H1 (cell line): ENCODE data around the gene XK. TPM values are rescaled to one million over a fixed set of nuclear protein-coding genes. Genes with fewer than 3 reads are reported as not detected.

ENCODE experiments used
- CTCF ChIA-PET: fragments of 300-600 bp; sonication (Branson Sonifier 250); formaldehyde crosslinking; loops from one replicate; lab custom pipeline; 2021; ENCODE audit not compliant: partially characterized antibody; lab: Charles Lee
- POLR2A ChIA-PET: fragments of 300-600 bp; sonication (Branson Sonifier 250); formaldehyde crosslinking; loops from one replicate; lab custom pipeline; 2021; ENCODE audit warnings: inconsistent platforms; ENCODE audit not compliant: partially characterized antibody; lab: Charles Lee
- DNase-seq, 2 experiments: peaks; one replicate each; pipeline versions ENCODE4 v3.0.0 to v3.0.0-alpha.2; 2010 to 2022; ENCODE audit warnings: low spot score in 2 of 2, low read depth in 1 of 2, mixed read lengths in 1 of 2
- FAIRE-seq: peaks from 2 replicates; lab custom pipeline; 2011; peaks lifted over from hg19 to GRCh38; lab: Jason Lieb, UNC
- H2AFZ ChIP-seq: 2 replicates; pipeline ENCODE4 v1.8.1; 2012; ENCODE audit warnings: low read length, inconsistent platforms
- H2AK5ac ChIP-seq: 2 replicates; pipeline ENCODE4 v1.6.1; 2013; ENCODE audit warnings: low read depth, low read length
- H2BK120ac ChIP-seq: replicated peaks from 2 replicates; pipeline ENCODE3; 2013; ENCODE audit warnings: low read depth, low read length, inconsistent platforms
- H2BK12ac ChIP-seq: 2 replicates; pipeline ENCODE4 v1.6.1; 2013; ENCODE audit warnings: low read depth, low read length
- H2BK15ac ChIP-seq: 2 replicates; pipeline ENCODE4 v1.6.1; 2013; ENCODE audit warnings: low read length
- H2BK20ac ChIP-seq: 2 replicates; pipeline ENCODE4 v1.6.1; 2013; ENCODE audit warnings: low read length
- H2BK5ac ChIP-seq: 2 replicates; pipeline ENCODE4 v1.6.1; 2013; ENCODE audit warnings: low read depth, low read length
- H3K14ac ChIP-seq: 2 replicates; pipeline ENCODE4 v1.6.1; 2013; ENCODE audit warnings: inconsistent platforms; ENCODE audit not compliant: insufficient read length
- H3K18ac ChIP-seq: 2 replicates; pipeline ENCODE4 v1.6.1; 2013; ENCODE audit warnings: low read length; ENCODE audit errors: extremely low read depth
- H3K23ac ChIP-seq: 2 replicates; pipeline ENCODE4 v1.6.1; 2013; ENCODE audit warnings: inconsistent platforms; ENCODE audit not compliant: insufficient read length
- H3K23me2 ChIP-seq: 2 replicates; pipeline ENCODE4 v1.6.1; 2013; ENCODE audit warnings: low read depth, low read length
- H3K27ac ChIP-seq: 2 replicates; pipeline ENCODE4 v1.6.1; 2011; ENCODE audit warnings: low read depth, low read length, inconsistent platforms
- H3K27me3 ChIP-seq, 4 experiments: replicated peaks in 1 of 4; 1 replicate in 1 of 4; 2 replicates in 3 of 4; pipeline versions ENCODE4 v1.6.1 to v1.8.1; 2011 to 2013; ENCODE audit warnings: low read length in 3 of 4, mild to moderate bottlenecking in 3 of 4, inconsistent platforms in 2 of 4, mixed read lengths in 2 of 4, moderate library complexity in 1 of 4; ENCODE audit not compliant: control insufficient read depth in 3 of 4, insufficient read depth in 3 of 4; ENCODE audit errors: extremely low read depth in 1 of 4
- H3K36me3 ChIP-seq, 4 experiments: 2 replicates each; pipeline versions ENCODE4 v1.6.1 to v1.8.1; 2011 to 2013; ENCODE audit warnings: mild to moderate bottlenecking in 4 of 4, low read length in 3 of 4, moderate library complexity in 2 of 4, control low read depth in 1 of 4, inconsistent platforms in 1 of 4; ENCODE audit not compliant: insufficient read depth in 4 of 4, control insufficient read depth in 2 of 4
- H3K4ac ChIP-seq: replicated peaks from 2 replicates; pipeline ENCODE3; 2013; ENCODE audit warnings: low read length, low read depth, mixed read lengths, inconsistent platforms; ENCODE audit not compliant: insufficient read length
- H3K4me1 ChIP-seq, 4 experiments: replicated peaks in 1 of 4; 1 replicate in 1 of 4; 2 replicates in 3 of 4; pipeline versions ENCODE4 v1.6.1 to v1.8.1; 2011 to 2013; ENCODE audit warnings: low read length in 3 of 4, inconsistent platforms in 2 of 4, mixed read lengths in 1 of 4; ENCODE audit not compliant: insufficient read depth in 4 of 4, control insufficient read depth in 3 of 4
- H3K4me2 ChIP-seq, 2 experiments: 2 replicates each; pipeline versions ENCODE4 v1.6.1 to v1.8.1; 2011 to 2013; ENCODE audit warnings: low read depth in 2 of 2, low read length in 2 of 2, control low read depth in 1 of 2, inconsistent platforms in 1 of 2, mild to moderate bottlenecking in 1 of 2; ENCODE audit not compliant: insufficient read depth in 1 of 2
- H3K4me3 ChIP-seq, 4 experiments: fragments of 200-600, 300-600 bp in 1 of 4; sonication (generic), shearing (Covaris generic), sonication (Bioruptor Twin) in 1 of 4; 2 replicates each; pipeline versions ENCODE4 v1.5.1 to v1.8.1; 2011 to 2016; ENCODE audit warnings: low read length in 4 of 4, low read depth in 3 of 4, control low read depth in 2 of 4, inconsistent platforms in 2 of 4, mild to moderate bottlenecking in 2 of 4, mixed read lengths in 1 of 4, moderate library complexity in 1 of 4; ENCODE audit not compliant: insufficient read depth in 2 of 4; ENCODE audit errors: extremely low read depth in 1 of 4
- H3K56ac ChIP-seq: replicated peaks from 2 replicates; pipeline ENCODE3; 2013; ENCODE audit warnings: low read depth, mild to moderate bottlenecking, mixed read lengths, low read length, inconsistent platforms; ENCODE audit not compliant: insufficient read length
- H3K79me1 ChIP-seq: 2 replicates; pipeline ENCODE4 v1.6.1; 2013; ENCODE audit warnings: low read depth, low read length, control low read depth
- H3K79me2 ChIP-seq, 2 experiments: 2 replicates each; pipeline versions ENCODE4 v1.6.1 to v1.8.1; 2012 to 2013; ENCODE audit warnings: low read length in 2 of 2, mild to moderate bottlenecking in 2 of 2, inconsistent platforms in 1 of 2; ENCODE audit not compliant: insufficient read depth in 2 of 2, control insufficient read depth in 1 of 2
- H3K9ac ChIP-seq, 4 experiments: replicated peaks in 1 of 4; 1 replicate in 1 of 4; 2 replicates in 3 of 4; pipeline versions ENCODE4 v1.6.1 to v1.8.1; 2011 to 2013; ENCODE audit warnings: low read depth in 3 of 4, low read length in 3 of 4, control low read depth in 2 of 4, mild to moderate bottlenecking in 2 of 4, moderate library complexity in 2 of 4, inconsistent platforms in 1 of 4; ENCODE audit errors: extremely low read depth in 1 of 4
- H3K9me3 ChIP-seq, 2 experiments: 2 replicates each; pipeline versions ENCODE4 v1.6.1 to v1.8.1; 2012 to 2013; ENCODE audit warnings: mild to moderate bottlenecking in 2 of 2, moderate library complexity in 2 of 2, control low read depth in 1 of 2, inconsistent platforms in 1 of 2, low read depth in 1 of 2, low read length in 1 of 2, mixed read lengths in 1 of 2; ENCODE audit not compliant: insufficient read depth in 2 of 2
- H4K20me1 ChIP-seq, 2 experiments: replicated peaks in 1 of 2; 2 replicates each; pipeline versions ENCODE3 to v1.8.1; 2011 to 2013; ENCODE audit warnings: inconsistent platforms in 2 of 2, low read length in 2 of 2, mild to moderate bottlenecking in 1 of 2; ENCODE audit not compliant: insufficient read depth in 2 of 2, control insufficient read depth in 1 of 2
- H4K5ac ChIP-seq: 2 replicates; pipeline ENCODE4 v1.6.1; 2013; ENCODE audit warnings: low read length, low read depth, mixed read lengths, inconsistent platforms; ENCODE audit not compliant: insufficient read length
- H4K8ac ChIP-seq: 2 replicates; pipeline ENCODE4 v1.8.0; 2013; ENCODE audit warnings: mild to moderate bottlenecking, moderate library complexity, low read length, inconsistent platforms; ENCODE audit not compliant: insufficient read depth; ENCODE audit errors: extremely low read depth
- H4K91ac ChIP-seq: replicated peaks from 2 replicates; pipeline ENCODE3; 2013; ENCODE audit warnings: low read length, mixed read lengths, inconsistent platforms; ENCODE audit not compliant: insufficient read length
- ASH2L ChIP-seq: fragments of 200-600, 300-600 bp; sonication (generic); IDR thresholded peaks from one replicate; pipeline ENCODE4 v1.7.1; 2017; ENCODE audit warnings: low read length
- ATF2 ChIP-seq: IDR thresholded peaks from 2 replicates; pipeline ENCODE4 v1.6.1; 2012; ENCODE audit warnings: low read length, inconsistent platforms
- CBX8 ChIP-seq: fragments of 300-800, 300-1000 bp; sonication (generic); IDR thresholded peaks from 2 replicates; pipeline ENCODE4 v1.7.1; 2016; ENCODE audit warnings: low read depth, low read length, borderline replicate concordance
- CEBPB ChIP-seq: IDR thresholded peaks from 2 replicates; pipeline ENCODE4 v1.6.1; 2012; ENCODE audit warnings: low read depth, low read length
- CHD1 ChIP-seq: IDR thresholded peaks from 2 replicates; pipeline ENCODE4 v1.6.1; 2012; ENCODE audit warnings: low read depth, low read length, improper control_type of control experiment
- CHD2 ChIP-seq: IDR thresholded peaks from 2 replicates; pipeline ENCODE4 v1.6.1; 2012; ENCODE audit warnings: low read length, improper control_type of control experiment
- GABPA ChIP-seq: IDR thresholded peaks from 2 replicates; pipeline ENCODE4 v1.6.1; 2011; ENCODE audit warnings: mild to moderate bottlenecking, low read length, moderate library complexity, borderline replicate concordance; ENCODE audit not compliant: insufficient read depth
- KDM4A ChIP-seq: IDR thresholded peaks from one replicate; pipeline ENCODE4 v1.7.1; 2012; ENCODE audit warnings: low read depth, mild to moderate bottlenecking, moderate library complexity, low read length, inconsistent platforms; ENCODE audit not compliant: severe bottlenecking
- MAX ChIP-seq: IDR thresholded peaks from 2 replicates; pipeline ENCODE4 v1.6.1; 2012; ENCODE audit warnings: inconsistent platforms
- PHF8 ChIP-seq: fragments of 200-600 bp; sonication (generic); conservative IDR thresholded peaks from 2 replicates; pipeline ENCODE4 v1.7.1; 2012; ENCODE audit warnings: low read depth, mild to moderate bottlenecking, inconsistent platforms, low read length, moderate library complexity
- POLR2A ChIP-seq, 2 experiments: IDR thresholded peaks; 1 replicate in 1 of 2; 2 replicates in 1 of 2; pipeline ENCODE4 v1.6.1; 2011; ENCODE audit warnings: low read depth in 2 of 2, low read length in 2 of 2, mild to moderate bottlenecking in 2 of 2; ENCODE audit errors: control extremely low read depth in 1 of 2
- SIRT6 ChIP-seq: IDR thresholded peaks from one replicate; pipeline ENCODE4 v1.7.1; 2012; ENCODE audit warnings: low read length, inconsistent platforms
- SP4 ChIP-seq: IDR thresholded peaks from 2 replicates; pipeline ENCODE4 v1.6.1; 2012; ENCODE audit warnings: low read length, inconsistent platforms
- SUZ12 ChIP-seq: fragments of 200-600 bp; sonication (generic); IDR thresholded peaks from 2 replicates; pipeline ENCODE4 v1.6.1; 2012; ENCODE audit warnings: mild to moderate bottlenecking, inconsistent platforms, low read length, moderate library complexity, mixed read lengths
- TCF12 ChIP-seq: IDR thresholded peaks from 2 replicates; pipeline ENCODE4 v1.6.1; 2011; ENCODE audit warnings: low read depth, mild to moderate bottlenecking, low read length
- WGBS, 2 experiments: shearing (Covaris generic) in 1 of 2; methylation state at CpG; one replicate each; pipeline versions ENCODE4 v1.1.6 to v1.1.7; 2013 to 2015; ENCODE audit warnings: low lambda C conversion rate in 2 of 2, mixed read lengths in 2 of 2, inconsistent platforms in 1 of 2, low coverage in 1 of 2, missing lambda C conversion rate in 1 of 2; ENCODE audit not compliant: insufficient replicate concordance in 2 of 2, insufficient coverage in 1 of 2, insufficient read length in 1 of 2; ENCODE audit errors: extremely low coverage in 1 of 2, missing lambda C conversion rate in 1 of 2; 5-methylcytosine and 5-hydroxymethylcytosine counted together
- polyA plus RNA-seq, 7 experiments: library from polyadenylated mRNA; depleted of rRNA in 3 of 7; stranded (reverse) in 5 of 7; unstranded in 2 of 7; fragments of >200 nt in 5 of 7; fragments of 200-250 nt in 2 of 7; gene quantifications; 1 replicate in 5 of 7; 2 replicates in 1 of 7; 4 replicates in 1 of 7; pipeline versions ENCODE4 v1.2.1 to v1.2.3, GENCODE V29; 2011 to 2013; ENCODE audit warnings: missing spikeins in 2 of 7, mixed read lengths in 2 of 7
- total RNA-seq: library from RNA; stranded (reverse); fragmentation: NEBNext Ultra II Directional; extraction: Animal tissue kit (Norgen Biotek cat#: 25700); gene quantifications from 2 replicates; pipeline ENCODE4 v1.2.1, GENCODE V29; 2021

The XK gene
- total and polyA plus RNA-seq, 2 of the 8 experiments (the other 6 are each of a cell fraction or from before 2014, with no cell fraction given), result 0.76 to 0.84 TPM

- Histone ChIP-seq H4K8ac (no peak overlapping the region), H3K4ac (no peak overlapping the region), H2BK120ac (no peak overlapping the region), H3K79me1 (no peaks in the 10 kb centered on the region), H3K9ac (no peak overlapping the region), H3K18ac (no peak overlapping the region), H3K56ac (no peak overlapping the region), H3K23ac (no peak overlapping the region), H3K27ac (no peak overlapping the region), H3K27me3 (no peaks in the 10 kb centered on the region), H3K4me3 (no peak overlapping the region), H3K4me1 (no peaks in the 10 kb centered on the region), H2AK5ac (no peak overlapping the region), H4K5ac (no peak overlapping the region), H2BK12ac (no peak overlapping the region), H3K14ac (no peak overlapping the region), H3K23me2 (no peaks in the 10 kb centered on the region), H2BK15ac (no peak overlapping the region), H2BK20ac (no peak overlapping the region), H2BK5ac (no peak overlapping the region), H3K36me3 (no peaks in the 10 kb centered on the region), H4K20me1 (no peaks in the 10 kb centered on the region), H2AFZ (no peak overlapping the region), H4K91ac (no peak overlapping the region), H3K79me2 (no peaks in the 10 kb centered on the region), H3K4me2 (no peak overlapping the region), H3K9me3 (no peaks in the 10 kb centered on the region)
- ChIA-PET CTCF (interaction anchor here (0.8 kb wide), 1 partner anchor 19 kb away, joined by 3 read pairs; no protein-coding TSS in a partner anchor), POLR2A (no interaction called here)
- DNase-seq (no peak), FAIRE-seq (no peak)
- WGBS, 2 experiments, result 86% methylated on average over 1 of the region's 1 CpG; no CpG with 5 or more reads in 1 of the 2 experiments
- TF ChIP-seq CEBPB, result no peak
- TF ChIP-seq SP4, result no peak
- no peak for TF ChIP-seq POLR2A (IDR thresholded peaks at IDR 0.05; ENCODE audit: control extremely low read depth in 1 of 2, low read depth in 2 of 2, low read length in 2 of 2)
- TF ChIP-seq GABPA, result no peak
- TF ChIP-seq CHD2, result no peak
- no peak for TF ChIP-seq SUZ12
- TF ChIP-seq KDM4A, result no peak
- TF ChIP-seq ASH2L, result no peak
- TF ChIP-seq SIRT6, result no peak
- no peak for TF ChIP-seq ATF2
- TF ChIP-seq CHD1, result no peak
- no peak for TF ChIP-seq PHF8
- TF ChIP-seq CBX8, result no peak
- no peak for TF ChIP-seq TCF12
- no peak for TF ChIP-seq MAX
Measured at GRCh38 chrX:37678574-37678973, 7.0 kb upstream of the XK start.
